HepG2 (cell line): Measurements from ENCODE around the gene GLT1D1. TPM values are rescaled to one million over a fixed set of nuclear protein-coding genes. Genes with fewer than 3 reads are reported as not detected.

ENCODE experiments used
- ATAC-seq: fragments of 200-7000 bp; cut with Tn5 transposase; 3 replicates; pipeline ENCODE4 v1.9.1; 2020; ENCODE audit warnings: mild to moderate bottlenecking, moderate library complexity
- BruUV-seq: library from RNA; stranded (reverse); fragments of 400-500 nt; replicated peaks from 2 replicates; lab custom pipeline; 2021; lab: Mats Ljungman, UMichigan
- CTCF ChIA-PET: fragments of 300-600 bp; formaldehyde crosslinking; extraction: SDS; loops from one replicate; lab custom pipeline; 2021; ENCODE audit warnings: low total read pairs, inconsistent platforms, low intra/inter-chr PET ratio; lab: Yijun Ruan, JAX
- POLR2A ChIA-PET: fragments of 350-600 bp; sonication (Branson Sonifier 250); formaldehyde crosslinking; loops from one replicate; lab custom pipeline; 2020; ENCODE audit warnings: antibody characterized with exemption, inconsistent platforms; lab: Yijun Ruan, JAX
- DNase-seq: peaks from one replicate; pipeline ENCODE4 v3.0.0-alpha.2; 2015; ENCODE audit warnings: low spot score
- FAIRE-seq: peaks from 3 replicates; lab custom pipeline; 2011; peaks lifted over from hg19 to GRCh38; lab: Jason Lieb, UNC
- H2AFZ ChIP-seq: one replicate; pipeline ENCODE4 v1.6.1; 2011; ENCODE audit warnings: low read length, inconsistent platforms
- H3K27ac ChIP-seq: fragments of 300-600 bp; 3 replicates; pipeline ENCODE4 v1.8.0; 2011; ENCODE audit warnings: mixed run types, mild to moderate bottlenecking, mixed read lengths, low read length, inconsistent platforms; ENCODE audit not compliant: insufficient read depth; ENCODE audit errors: extremely low read length
- H3K27me3 ChIP-seq, 2 experiments: fragments of 200-600 bp in 1 of 2; 2 replicates in 1 of 2; 3 replicates in 1 of 2; pipeline versions ENCODE4 v1.6.0 to v1.8.0; 2011; ENCODE audit warnings: low read length in 2 of 2, mild to moderate bottlenecking in 2 of 2, moderate library complexity in 2 of 2, inconsistent platforms in 1 of 2; ENCODE audit not compliant: insufficient read depth in 2 of 2, control insufficient read depth in 1 of 2
- H3K36me3 ChIP-seq, 2 experiments: fragments of 200-600 bp in 1 of 2; replicated peaks in 1 of 2; 2 replicates in 1 of 2; 3 replicates in 1 of 2; pipeline versions ENCODE4 v1.5.1 to v1.8.0; 2011; ENCODE audit warnings: low read length in 2 of 2, inconsistent platforms in 1 of 2; ENCODE audit not compliant: insufficient read depth in 2 of 2, control insufficient read depth in 1 of 2
- H3K4me1 ChIP-seq: 2 replicates; pipeline ENCODE4 v1.5.1; 2012; ENCODE audit warnings: low read length, inconsistent platforms; ENCODE audit not compliant: insufficient read depth
- H3K4me2 ChIP-seq: 2 replicates; pipeline ENCODE4 v1.6.0; 2011; ENCODE audit warnings: low read depth, low read length, inconsistent platforms
- H3K4me3 ChIP-seq, 3 experiments: fragments of 200-600 bp in 1 of 3; sonication (generic), shearing (Covaris generic) in 1 of 3; replicated peaks in 1 of 3; 2 replicates each; pipeline ENCODE4 v1.5.1; 2011 to 2016; ENCODE audit warnings: low read length in 3 of 3, inconsistent platforms in 2 of 3, low read depth in 2 of 3, mild to moderate bottlenecking in 2 of 3, control low read depth in 1 of 3, mixed read lengths in 1 of 3; ENCODE audit not compliant: insufficient read depth in 1 of 3
- H3K79me2 ChIP-seq: one replicate; pipeline ENCODE4 v1.6.1; 2011; ENCODE audit warnings: low read length, inconsistent platforms; ENCODE audit not compliant: insufficient read depth
- H3K9ac ChIP-seq: 2 replicates; pipeline ENCODE4 v1.6.0; 2011; ENCODE audit warnings: mild to moderate bottlenecking, low read depth, low read length, inconsistent platforms; ENCODE audit not compliant: insufficient read depth
- H3K9me3 ChIP-seq: 2 replicates; pipeline ENCODE4 v1.5.1; 2012; ENCODE audit warnings: mild to moderate bottlenecking, low read length
- H4K20me1 ChIP-seq: 2 replicates; pipeline ENCODE4 v1.6.0; 2011; ENCODE audit warnings: inconsistent platforms, mild to moderate bottlenecking, low read length, moderate library complexity; ENCODE audit not compliant: insufficient read depth
- ARNT ChIP-seq: fragments of 450-650 bp; IDR thresholded peaks from 2 replicates; pipeline ENCODE4 v1.6.1; 2017
- CBFB ChIP-seq: sonication (generic); formaldehyde crosslinking; IDR thresholded peaks from 2 replicates; pipeline ENCODE4 v1.4.0; 2020; ENCODE audit warnings: missing genetic modification reagents
- CC2D1A ChIP-seq: sonication (generic); formaldehyde crosslinking; IDR thresholded peaks from 2 replicates; pipeline ENCODE4 v1.8.1; 2023; ENCODE audit warnings: mild to moderate bottlenecking, missing genetic modification reagents
- GMEB2 ChIP-seq: IDR thresholded peaks from 2 replicates; pipeline ENCODE4 v1.6.1; 2016; ENCODE audit warnings: missing biosample characterization, missing genetic modification reagents, low read depth
- MYNN ChIP-seq: sonication (generic); formaldehyde crosslinking; IDR thresholded peaks from 2 replicates; pipeline ENCODE4 v1.4.0; 2020; ENCODE audit warnings: mild to moderate bottlenecking, low read depth, missing genetic modification reagents
- POLR2G ChIP-seq: fragments of 200-400 bp; formaldehyde crosslinking; IDR thresholded peaks from 2 replicates; pipeline ENCODE4 v1.6.1; 2018; ENCODE audit warnings: mild to moderate bottlenecking, low read depth, low read length, moderate library complexity
- PTBP1 ChIP-seq: fragments of 200-400 bp; formaldehyde crosslinking; IDR thresholded peaks from 2 replicates; pipeline ENCODE4 v1.6.1; 2018; ENCODE audit warnings: low read length, low read depth; ENCODE audit not compliant: poor library complexity, severe bottlenecking
- SMAD1 ChIP-seq: sonication (generic); formaldehyde crosslinking; IDR thresholded peaks from 2 replicates; pipeline ENCODE4 v1.4.0; 2020; ENCODE audit warnings: missing genetic modification reagents, low read depth, mild to moderate bottlenecking, borderline replicate concordance
- TBX2 ChIP-seq: sonication (generic); formaldehyde crosslinking; IDR thresholded peaks from 2 replicates; pipeline ENCODE4 v1.5.0; 2020; ENCODE audit warnings: missing genetic modification reagents, mild to moderate bottlenecking, borderline replicate concordance
- TERF1 ChIP-seq: sonication (generic); formaldehyde crosslinking; IDR thresholded peaks from 2 replicates; pipeline ENCODE4 v1.8.0; 2022; ENCODE audit warnings: mild to moderate bottlenecking, missing genetic modification reagents, moderate library complexity
- ZBTB43 ChIP-seq: sonication (generic); formaldehyde crosslinking; conservative IDR thresholded peaks from 2 replicates; pipeline ENCODE4 v1.4.0; 2020; ENCODE audit warnings: missing genetic modification reagents
- ZBTB7B ChIP-seq: sonication (generic); formaldehyde crosslinking; IDR thresholded peaks from 2 replicates; pipeline ENCODE4 v1.4.0; 2020; ENCODE audit warnings: missing genetic modification reagents
- ZNF496 ChIP-seq: sonication (generic); formaldehyde crosslinking; IDR thresholded peaks from 2 replicates; pipeline ENCODE4 v1.8.1; 2023; ENCODE audit warnings: mild to moderate bottlenecking, moderate library complexity, missing genetic modification reagents; ENCODE audit not compliant: insufficient replicate concordance
- ZNF556 ChIP-seq: sonication (generic); formaldehyde crosslinking; IDR thresholded peaks from 2 replicates; pipeline ENCODE4 v1.4.0; 2020; ENCODE audit warnings: mild to moderate bottlenecking, missing genetic modification reagents, borderline replicate concordance
- WGBS: methylation state at CpG from one replicate; pipeline ENCODE4 v1.1.6; 2017; ENCODE audit warnings: low lambda C conversion rate; 5-methylcytosine and 5-hydroxymethylcytosine counted together
- in situ Hi-C: cut with HindIII; loops from 2 replicates; pipeline ENCODE4 v1.10.0; 2017; ENCODE audit warnings: low pct_unique_long_range_greater_than_20kb; ENCODE audit not compliant: extremely low pct_ligation_motif_present
- intact Hi-C: fragments of 100-400 bp; cut with micrococcal nuclease; formaldehyde crosslinking; loops from one replicate; pipeline ENCODE4 v1.10.0; 2022; ENCODE audit not compliant: unreplicated experiment
- polyA plus RNA-seq, 8 experiments: library from polyadenylated mRNA; depleted of rRNA in 3 of 8; stranded (reverse) in 7 of 8; unstranded in 1 of 8; fragments of >200 nt; fragmentation: Illumina TruSeq in 4 of 8; extraction: Trizol in 4 of 8; gene quantifications; 2 replicates each; pipeline versions ENCODE4 v1.2.1 to v1.2.3, GENCODE V29; 2011 to 2016; ENCODE audit warnings: low read depth in 4 of 8, missing spikeins in 1 of 8, mixed read lengths in 1 of 8; ENCODE audit not compliant: insufficient read depth in 1 of 8
- total RNA-seq, 5 experiments: library from RNA; depleted of rRNA; stranded (reverse); fragments of >200 nt; fragmentation: Illumina TruSeq; extraction: Trizol; gene quantifications; 2 replicates each; pipeline ENCODE4 v1.2.3, GENCODE V29; 2016; ENCODE audit warnings: low read depth in 1 of 5
- TF ChIP-seq, protein P1 (sequence below): sonication (generic); formaldehyde crosslinking; IDR thresholded peaks from 2 replicates; pipeline ENCODE4 v1.4.0; 2020; ENCODE audit warnings: missing genetic modification reagents
- TF ChIP-seq, protein P2 (sequence below): sonication (generic); formaldehyde crosslinking; IDR thresholded peaks from 2 replicates; pipeline ENCODE4 v1.4.0; 2020; ENCODE audit warnings: missing genetic modification reagents; ENCODE audit errors: not compliant biosample characterization
- TF ChIP-seq, protein P3 (sequence below): IDR thresholded peaks from 2 replicates; pipeline ENCODE4 v1.6.1; 2016; ENCODE audit warnings: low read depth

GLT1D1 gene
- total and polyA plus RNA-seq, 2 of the 13 experiments (the other 11 are each of a cell fraction or from before 2014, with no cell fraction given) = 0.09 to 0.17 TPM

GRCh38 chr12:128991716-128992115 is 138.4 kb downstream of the GLT1D1 start:
- no peaks in the 10 kb centered on the region for H3K4me1 ChIP-seq
- FAIRE-seq = no peak
- H3K4me3 ChIP-seq = no peak overlapping the region
- ATAC-seq = no peak
- no TSS peak for BruUV-seq
- no peaks in the 10 kb centered on the region for H4K20me1 ChIP-seq
- in situ Hi-C loops (no loop called here), intact Hi-C loops (no loop called here)
- no peaks in the 10 kb centered on the region for H3K79me2 ChIP-seq
- no peaks in the 10 kb centered on the region for H3K9me3 ChIP-seq
- no peak for TF ChIP-seq MYNN
- TF ChIP-seq PTBP1 = no peak
- TF ChIP-seq ARNT = no peak
- no peak for TF ChIP-seq GMEB2 (CRISPR knock-in tag)
- no peak for TF ChIP-seq CBFB
- TF ChIP-seq ZBTB43 (CRISPR knock-in tag) = no peak
- no peak for TF ChIP-seq POLR2G
- TF ChIP-seq ZBTB7B = no peak
- no peak for TF ChIP-seq CC2D1A (CRISPR knock-in tag)
- TF ChIP-seq, protein P1, sequence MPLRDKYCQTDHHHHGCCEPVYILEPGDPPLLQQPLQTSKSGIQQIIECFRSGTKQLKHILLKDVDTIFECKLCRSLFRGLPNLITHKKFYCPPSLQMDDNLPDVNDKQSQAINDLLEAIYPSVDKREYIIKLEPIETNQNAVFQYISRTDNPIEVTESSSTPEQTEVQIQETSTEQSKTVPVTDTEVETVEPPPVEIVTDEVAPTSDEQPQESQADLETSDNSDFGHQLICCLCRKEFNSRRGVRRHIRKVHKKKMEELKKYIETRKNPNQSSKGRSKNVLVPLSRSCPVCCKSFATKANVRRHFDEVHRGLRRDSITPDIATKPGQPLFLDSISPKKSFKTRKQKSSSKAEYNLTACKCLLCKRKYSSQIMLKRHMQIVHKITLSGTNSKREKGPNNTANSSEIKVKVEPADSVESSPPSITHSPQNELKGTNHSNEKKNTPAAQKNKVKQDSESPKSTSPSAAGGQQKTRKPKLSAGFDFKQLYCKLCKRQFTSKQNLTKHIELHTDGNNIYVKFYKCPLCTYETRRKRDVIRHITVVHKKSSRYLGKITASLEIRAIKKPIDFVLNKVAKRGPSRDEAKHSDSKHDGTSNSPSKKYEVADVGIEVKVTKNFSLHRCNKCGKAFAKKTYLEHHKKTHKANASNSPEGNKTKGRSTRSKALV (CRISPR knock-in tag) = no peak
- no peak for TF ChIP-seq ZNF556 (CRISPR knock-in tag)
- TF ChIP-seq, protein P2, sequence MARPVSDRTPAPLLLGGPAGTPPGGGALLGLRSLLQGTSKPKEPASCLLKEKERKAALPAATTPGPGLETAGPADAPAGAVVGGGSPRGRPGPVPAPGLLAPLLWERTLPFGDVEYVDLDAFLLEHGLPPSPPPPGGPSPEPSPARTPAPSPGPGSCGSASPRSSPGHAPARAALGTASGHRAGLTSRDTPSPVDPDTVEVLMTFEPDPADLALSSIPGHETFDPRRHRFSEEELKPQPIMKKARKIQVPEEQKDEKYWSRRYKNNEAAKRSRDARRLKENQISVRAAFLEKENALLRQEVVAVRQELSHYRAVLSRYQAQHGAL (CRISPR knock-in tag) = no peak
- TF ChIP-seq TBX2 (CRISPR knock-in tag) = no peak
- TF ChIP-seq, protein P3, sequence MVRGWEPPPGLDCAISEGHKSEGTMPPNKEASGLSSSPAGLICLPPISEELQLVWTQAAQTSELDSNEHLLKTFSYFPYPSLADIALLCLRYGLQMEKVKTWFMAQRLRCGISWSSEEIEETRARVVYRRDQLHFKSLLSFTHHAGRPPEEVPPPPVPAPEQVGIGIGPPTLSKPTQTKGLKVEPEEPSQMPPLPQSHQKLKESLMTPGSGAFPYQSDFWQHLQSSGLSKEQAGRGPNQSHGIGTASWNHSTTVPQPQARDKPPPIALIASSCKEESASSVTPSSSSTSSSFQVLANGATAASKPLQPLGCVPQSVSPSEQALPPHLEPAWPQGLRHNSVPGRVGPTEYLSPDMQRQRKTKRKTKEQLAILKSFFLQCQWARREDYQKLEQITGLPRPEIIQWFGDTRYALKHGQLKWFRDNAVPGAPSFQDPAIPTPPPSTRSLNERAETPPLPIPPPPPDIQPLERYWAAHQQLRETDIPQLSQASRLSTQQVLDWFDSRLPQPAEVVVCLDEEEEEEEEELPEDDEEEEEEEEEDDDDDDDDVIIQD (CRISPR knock-in tag) = no peak
- no peak for TF ChIP-seq SMAD1 (CRISPR knock-in tag)
- TF ChIP-seq TERF1 (CRISPR knock-in tag) = no peak
- TF ChIP-seq ZNF496 (CRISPR knock-in tag) = no peak
- CTCF ChIA-PET = no interaction called here
- H3K27ac ChIP-seq = no peak overlapping the region
- POLR2A ChIA-PET = no interaction called here
- WGBS = 28% methylated on average over 6 of the region's 6 CpGs
- H3K27me3 ChIP-seq = peaks cover 1 to 14% of the 10 kb centered on the region in 2 experiments; a peak in 2 of 5 replicates
- H3K36me3 ChIP-seq = no peaks in the 10 kb centered on the region
- no peak for DNase-seq
- H2AFZ ChIP-seq = no peak overlapping the region
- H3K4me2 ChIP-seq = no peak overlapping the region
- H3K9ac ChIP-seq = no peak overlapping the region
